ENCODE data around the gene AMN.

The AMN gene

DNA sequence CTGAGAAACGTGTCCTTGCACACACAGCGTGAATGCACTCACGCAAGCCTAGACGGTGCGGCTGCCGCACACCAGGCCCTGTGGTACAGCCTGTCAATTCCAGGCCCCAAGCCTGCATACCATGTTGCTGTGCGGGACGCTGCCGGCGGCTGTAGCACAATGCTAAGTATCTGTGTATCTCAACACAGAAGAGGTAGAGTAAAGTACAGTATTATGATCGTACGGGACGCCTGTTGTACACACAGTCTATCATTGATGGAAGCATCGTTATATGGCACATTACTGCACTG lies 45.0 kb downstream of the AMN start:
- no peaks in the 10 kb centered on the region for H3K36me3 ChIP-seq (ENCODE audit: insufficient read depth, low read length)
- no peak for ATAC-seq (ENCODE audit: insufficient read depth, low read depth)
- H2AFZ ChIP-seq (ENCODE audit: low read depth, low read length) = no peak overlapping the region
- H4K20me1 ChIP-seq (ENCODE audit: insufficient read depth, low read length) = no peaks in the 10 kb centered on the region; the same call in 1 of the 2 replicates
- H3K9ac ChIP-seq (ENCODE audit: low read depth, low read length) = no peak overlapping the region
- H3K4me1 ChIP-seq (ENCODE audit: insufficient read depth, low read length) = no peaks in the 10 kb centered on the region
- DNase-seq = no peak
- H3K27me3 ChIP-seq (ENCODE audit: insufficient read depth, low read length, poor library complexity) = no peaks in the 10 kb centered on the region
- no peak for TF ChIP-seq EZH2 (IDR thresholded peaks at IDR 0.05; ENCODE audit: borderline replicate concordance, low read depth, low read length, severe bottlenecking)
- TF ChIP-seq, protein P1, sequence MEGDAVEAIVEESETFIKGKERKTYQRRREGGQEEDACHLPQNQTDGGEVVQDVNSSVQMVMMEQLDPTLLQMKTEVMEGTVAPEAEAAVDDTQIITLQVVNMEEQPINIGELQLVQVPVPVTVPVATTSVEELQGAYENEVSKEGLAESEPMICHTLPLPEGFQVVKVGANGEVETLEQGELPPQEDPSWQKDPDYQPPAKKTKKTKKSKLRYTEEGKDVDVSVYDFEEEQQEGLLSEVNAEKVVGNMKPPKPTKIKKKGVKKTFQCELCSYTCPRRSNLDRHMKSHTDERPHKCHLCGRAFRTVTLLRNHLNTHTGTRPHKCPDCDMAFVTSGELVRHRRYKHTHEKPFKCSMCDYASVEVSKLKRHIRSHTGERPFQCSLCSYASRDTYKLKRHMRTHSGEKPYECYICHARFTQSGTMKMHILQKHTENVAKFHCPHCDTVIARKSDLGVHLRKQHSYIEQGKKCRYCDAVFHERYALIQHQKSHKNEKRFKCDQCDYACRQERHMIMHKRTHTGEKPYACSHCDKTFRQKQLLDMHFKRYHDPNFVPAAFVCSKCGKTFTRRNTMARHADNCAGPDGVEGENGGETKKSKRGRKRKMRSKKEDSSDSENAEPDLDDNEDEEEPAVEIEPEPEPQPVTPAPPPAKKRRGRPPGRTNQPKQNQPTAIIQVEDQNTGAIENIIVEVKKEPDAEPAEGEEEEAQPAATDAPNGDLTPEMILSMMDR (IDR thresholded peaks at IDR 0.05; ENCODE audit: borderline replicate concordance, extremely low read depth, low read length, poor library complexity, severe bottlenecking) = no peak
- H3K79me2 ChIP-seq (ENCODE audit: insufficient read depth, low read length) = no peaks in the 10 kb centered on the region
- H3K4me3 ChIP-seq (ENCODE audit: low read depth in 1 of 2, low read length in 2 of 2) = no peak overlapping the region
- H3K4me2 ChIP-seq (ENCODE audit: insufficient read depth, low read length) = no peak overlapping the region
- no peak overlapping the region for H3K27ac ChIP-seq (ENCODE audit: low read length)
- no peaks in the 10 kb centered on the region for H3K9me3 ChIP-seq (ENCODE audit: insufficient read depth, low read length, severe bottlenecking)

DNA sequence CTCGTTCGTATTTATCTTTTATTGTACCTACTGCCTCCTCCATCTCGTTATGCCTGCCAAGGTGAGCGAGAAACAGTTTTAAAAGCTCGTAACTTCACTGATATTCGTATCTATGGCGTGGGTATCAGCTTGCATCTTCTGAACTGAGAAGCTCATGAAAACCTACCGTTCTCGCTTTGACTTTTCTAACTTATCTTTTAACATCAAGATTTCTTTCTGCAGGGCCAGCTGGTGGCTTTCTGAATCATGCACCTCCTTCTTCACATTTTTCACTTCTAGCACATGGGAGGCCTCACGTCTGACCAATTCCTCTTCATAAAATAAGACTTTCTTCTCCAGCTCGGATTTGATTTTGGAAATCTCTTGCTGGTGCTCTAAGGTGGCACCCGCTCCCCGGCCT lies 45.8 kb downstream of the AMN start:
- no peaks in the 10 kb centered on the region for H3K4me1 ChIP-seq (ENCODE audit: insufficient read depth, low read length)
- no peaks in the 10 kb centered on the region for H3K36me3 ChIP-seq (ENCODE audit: insufficient read depth, low read length)
- no peaks in the 10 kb centered on the region for H3K79me2 ChIP-seq (ENCODE audit: insufficient read depth, low read length)
- DNase-seq (no peak), ATAC-seq (ENCODE audit: insufficient read depth, low read depth) (no peak)
- no peaks in the 10 kb centered on the region for H3K9me3 ChIP-seq (ENCODE audit: insufficient read depth, low read length, severe bottlenecking)
- TF ChIP-seq, protein P1 (IDR thresholded peaks at IDR 0.05; ENCODE audit: borderline replicate concordance, extremely low read depth, low read length, poor library complexity, severe bottlenecking) = no peak
- TF ChIP-seq EZH2 (IDR thresholded peaks at IDR 0.05; ENCODE audit: borderline replicate concordance, low read depth, low read length, severe bottlenecking) = no peak
- no peak overlapping the region for H3K9ac ChIP-seq (ENCODE audit: low read depth, low read length)
- H3K4me2 ChIP-seq (ENCODE audit: insufficient read depth, low read length) = no peak overlapping the region
- no peak overlapping the region for H3K27ac ChIP-seq (ENCODE audit: low read length)
- H3K4me3 ChIP-seq (ENCODE audit: low read depth in 1 of 2, low read length in 2 of 2) = no peak overlapping the region
- no peaks in the 10 kb centered on the region; the same call in 1 of the 2 replicates for H4K20me1 ChIP-seq (ENCODE audit: insufficient read depth, low read length)
- H2AFZ ChIP-seq (ENCODE audit: low read depth, low read length) = no peak overlapping the region
- H3K27me3 ChIP-seq (ENCODE audit: insufficient read depth, low read length, poor library complexity) = no peaks in the 10 kb centered on the region

DNA sequence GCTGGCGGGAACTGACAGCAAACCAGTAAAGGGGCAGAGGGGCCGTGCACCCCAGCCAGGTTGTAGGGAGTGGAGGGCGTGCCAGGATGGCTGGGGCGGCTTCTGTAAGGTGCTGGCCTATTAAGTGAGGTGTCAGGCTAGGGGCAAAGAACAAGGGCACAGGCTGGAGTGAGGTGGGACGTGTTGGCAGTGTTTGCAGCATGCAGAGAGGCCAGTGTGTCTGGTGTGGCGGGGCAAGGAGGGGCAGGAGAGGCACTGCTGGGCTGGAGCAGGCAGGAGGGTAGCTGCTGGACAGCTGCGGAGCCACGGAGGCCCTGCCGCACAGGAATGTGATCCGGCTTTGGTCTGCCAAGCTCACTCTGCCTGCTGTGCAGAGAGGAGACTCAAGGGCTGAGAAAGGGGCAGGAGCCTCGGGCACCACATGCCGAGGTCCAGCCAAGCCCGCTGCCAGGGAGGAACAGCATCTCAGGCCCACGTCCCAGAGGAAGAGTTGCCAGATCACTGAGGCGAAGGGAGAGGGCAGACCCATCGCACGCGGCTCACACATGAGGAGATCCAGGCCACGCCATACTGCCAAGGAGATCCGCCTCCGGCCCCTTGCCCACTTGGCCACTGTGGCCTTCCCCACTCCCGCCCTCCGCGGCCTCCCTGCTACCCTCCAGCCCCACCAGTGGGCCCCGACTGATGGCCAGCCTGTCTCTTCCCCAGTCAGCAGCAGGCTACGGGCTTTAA lies 46.8 kb downstream of the AMN start:
- H4K20me1 ChIP-seq (ENCODE audit: insufficient read depth, low read length) = no peaks in the 10 kb centered on the region; the same call in 1 of the 2 replicates
- no peak overlapping the region for H3K4me2 ChIP-seq (ENCODE audit: insufficient read depth, low read length)
- H2AFZ ChIP-seq (ENCODE audit: low read depth, low read length) = no peak overlapping the region
- H3K79me2 ChIP-seq (ENCODE audit: insufficient read depth, low read length) = no peaks in the 10 kb centered on the region
- TF ChIP-seq, protein P1 (IDR thresholded peaks at IDR 0.05; ENCODE audit: borderline replicate concordance, extremely low read depth, low read length, poor library complexity, severe bottlenecking) = no peak
- TF ChIP-seq EZH2 (IDR thresholded peaks at IDR 0.05; ENCODE audit: borderline replicate concordance, low read depth, low read length, severe bottlenecking) = no peak
- ATAC-seq (ENCODE audit: insufficient read depth, low read depth) = no peak
- H3K27me3 ChIP-seq (ENCODE audit: insufficient read depth, low read length, poor library complexity) = no peaks in the 10 kb centered on the region
- H3K4me3 ChIP-seq (ENCODE audit: low read depth in 1 of 2, low read length in 2 of 2) = no peak overlapping the region
- no peaks in the 10 kb centered on the region for H3K36me3 ChIP-seq (ENCODE audit: insufficient read depth, low read length)
- no peak for DNase-seq
- no peaks in the 10 kb centered on the region for H3K9me3 ChIP-seq (ENCODE audit: insufficient read depth, low read length, severe bottlenecking)
- no peak overlapping the region for H3K9ac ChIP-seq (ENCODE audit: low read depth, low read length)
- no peak overlapping the region for H3K27ac ChIP-seq (ENCODE audit: low read length)
- no peaks in the 10 kb centered on the region for H3K4me1 ChIP-seq (ENCODE audit: insufficient read depth, low read length)

Data from DND-41 (cell line).